ENCODE measurements around the gene TMEM200A.

DNA sequence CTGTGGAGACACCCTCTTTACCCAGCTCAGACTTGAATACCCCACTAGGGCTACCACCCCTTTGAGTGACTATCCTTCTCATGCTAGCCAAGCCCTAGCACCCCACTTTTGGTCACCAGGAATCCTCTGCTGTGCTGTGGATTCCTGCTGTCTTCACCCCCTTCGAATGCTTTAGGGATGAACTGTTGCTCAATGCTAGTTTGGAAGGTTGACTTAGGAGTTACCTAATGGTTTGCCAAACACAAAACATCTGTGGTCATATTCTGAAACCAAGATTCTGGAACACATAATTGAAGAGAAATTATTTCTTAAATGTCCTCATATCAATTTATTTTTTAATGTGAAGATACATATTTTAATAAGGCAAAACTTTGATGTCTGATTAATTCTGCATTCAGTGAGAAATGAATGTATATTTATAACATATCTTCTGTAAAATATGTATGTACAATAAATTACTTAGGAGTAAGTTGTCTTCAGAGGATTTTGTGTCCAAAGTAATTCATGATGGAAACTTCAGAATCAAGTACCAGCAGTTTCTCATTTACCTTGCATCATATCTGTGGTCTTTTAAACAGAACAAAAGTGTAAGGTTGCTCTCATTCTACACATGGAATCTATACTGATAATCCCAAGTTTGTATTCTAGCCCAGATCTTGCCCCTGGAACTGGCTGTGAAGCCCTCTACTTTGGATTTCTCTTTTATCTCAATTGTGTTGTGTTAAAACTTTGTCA lies 46.9 kb downstream of the TMEM200A start:
- TF ChIP-seq CTCF (conservative IDR thresholded peaks at IDR 0.05 in 1 of 2, IDR thresholded peaks at IDR 0.05 in 1 of 2; ENCODE audit: extremely low read depth in 1 of 2, insufficient read depth in 1 of 2, low read depth in 1 of 2, low read length in 2 of 2) (no peak), EZH2 (IDR thresholded peaks at IDR 0.05; ENCODE audit: borderline replicate concordance, low read length) (no peak)
